Gastroesophageal sphincter (tissue), 4 donors: Measurements from ENCODE around the gene ATP5F1E. TPM values are rescaled to one million over a fixed set of nuclear protein-coding genes. Genes with fewer than 3 reads are reported as not detected.
"Not testable (repeated sequence)": the region's sequence is repeated elsewhere in the genome, so short reads cannot be mapped to it uniquely, and the experiment has no call there.

Source experiments
- ATAC-seq: fragments of 150-250 bp; one replicate; pipeline ENCODE4 v1.9.1; 2016; ENCODE audit warnings: mild to moderate bottlenecking, moderate library complexity
- H3K27ac ChIP-seq, 4 donors: fragments of 200-600 bp; sonication (generic) in 3 of 4; 1 replicate in 3 of 4; 2 replicates in 1 of 4; pipeline ENCODE4 v1.5.1; 2016 to 2019
- H3K27me3 ChIP-seq: fragments of 200-600 bp; sonication (generic); one replicate; pipeline ENCODE4 v1.5.1; 2019
- H3K36me3 ChIP-seq, 2 donors: fragments of 200-600 bp; sonication (generic); one replicate each; pipeline ENCODE4 v1.5.1; 2019; ENCODE audit warnings: control low read depth in 1 of 2
- H3K4me1 ChIP-seq, 3 donors: fragments of 200-600 bp; sonication (generic); 1 replicate in 2 of 3; 2 replicates in 1 of 3; pipeline ENCODE4 v1.5.1; 2016 to 2019; ENCODE audit warnings: control low read depth in 2 of 3
- H3K4me3 ChIP-seq, 2 donors: fragments of 200-600 bp; sonication (generic); one replicate each; pipeline ENCODE4 v1.5.1; 2019; ENCODE audit warnings: mild to moderate bottlenecking in 1 of 2, moderate library complexity in 1 of 2
- H3K9me3 ChIP-seq, 3 donors: fragments of 200-600 bp; sonication (generic); one replicate each; pipeline ENCODE4 v1.5.1; 2017 to 2019; ENCODE audit warnings: control low read depth in 2 of 3
- CTCF ChIP-seq, 4 experiments: fragments of 200-600 bp in 2 of 4; fragments of 450-650 bp in 2 of 4; sonication (generic) in 1 of 4; IDR thresholded peaks; one replicate each; pipeline ENCODE4 v1.5.1; 2017 to 2019; ENCODE audit warnings: antibody characterized with exemption in 4 of 4, mild to moderate bottlenecking in 2 of 4, moderate library complexity in 2 of 4
- EP300 ChIP-seq: sonication (generic); formaldehyde crosslinking; IDR thresholded peaks from one replicate; pipeline ENCODE4 v1.6.1; 2017; ENCODE audit warnings: antibody characterized with exemption, mild to moderate bottlenecking
- POLR2A ChIP-seq, 2 donors: fragments of 450-650 bp; IDR thresholded peaks; one replicate each; pipeline ENCODE4 v1.6.1; 2017; ENCODE audit warnings: antibody characterized with exemption in 2 of 2, mild to moderate bottlenecking in 2 of 2, moderate library complexity in 1 of 2
- POLR2AphosphoS5 ChIP-seq: sonication (generic); formaldehyde crosslinking; IDR thresholded peaks from one replicate; pipeline ENCODE4 v1.6.1; 2017; ENCODE audit warnings: antibody characterized with exemption
- WGBS, 2 donors: methylation state at CpG; one replicate each; pipeline ENCODE4 v1.1.5; 2018; ENCODE audit warnings: low coverage in 1 of 2; 5-methylcytosine and 5-hydroxymethylcytosine counted together
- total RNA-seq, 4 donors: library from RNA; depleted of rRNA; stranded (reverse); fragments of >200 nt; gene quantifications; one replicate each; pipeline ENCODE4 v1.1.0, GENCODE V29; 2016

The ATP5F1E gene
- total RNA-seq, 4 donors from 2014 or later = 23.1 to 40.6 (median 35.4) TPM

DNA sequence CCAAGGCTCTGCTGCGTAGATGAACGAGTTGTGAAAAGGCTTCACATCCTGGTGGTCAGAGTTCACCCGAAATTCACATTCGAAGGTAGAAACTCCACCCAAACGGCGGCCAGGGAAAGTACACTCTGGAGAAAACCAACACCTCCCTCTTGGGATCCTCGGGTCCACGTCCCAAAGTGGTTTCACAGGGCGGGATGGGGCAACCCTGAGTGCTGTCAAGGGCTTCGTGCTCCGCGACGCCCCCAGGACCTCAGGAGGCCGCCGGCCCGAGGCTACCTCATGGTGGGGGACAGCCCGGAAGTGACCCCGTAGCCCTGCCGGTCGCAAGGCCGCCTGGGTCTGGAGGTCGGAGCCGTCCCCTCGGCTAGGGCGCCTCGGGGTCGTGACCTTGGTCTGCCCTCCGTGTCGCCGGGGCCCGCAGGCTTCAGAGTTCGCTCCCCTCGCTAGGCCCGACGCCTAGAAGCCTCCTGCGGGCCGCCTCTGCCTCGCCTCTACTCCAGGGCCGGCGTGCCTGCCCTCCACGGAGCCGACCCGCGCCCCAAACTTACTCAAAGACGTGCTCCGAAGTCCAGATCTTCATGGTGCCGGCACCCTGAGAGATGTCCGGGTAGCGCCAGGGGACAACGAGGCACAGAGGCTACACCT is 10.1 kb upstream of the ATP5F1E start, which contains the start of gene PRELID3B:
PRELID3B (minus strand) TSS at position 636 of the 645 bp plus-strand sequence; CDS start at position 580, 56 bp downstream.
- WGBS, 2 donors = 12% methylated on average over 6 of the region's 50 CpGs; no CpG with 5 or more reads in 1 of the 2 donors
- Histone ChIP-seq H3K9me3 (no peaks in the 10 kb centered on the region), H3K27ac (peak within 1 kb of the TSS; percentile 12 to 89 (median 84)), H3K4me1 (peaks cover 0 to 39% (median 23%) of the 10 kb centered on the region in 3 donors), H3K4me3 (peak within 1 kb of the TSS; percentile 73 to 94), H3K36me3 (peaks cover 0 to 11% of the 10 kb centered on the region in 2 donors), H3K27me3 (no peaks in the 10 kb centered on the region)
- TF ChIP-seq EP300 (no peak), POLR2A (IDR thresholded peaks at IDR 0.05) (peak; percentile 53 to 57)
- peak; percentile 29 for ATAC-seq

- Histone ChIP-seq H3K4me3 (peak overlapping the region in 1 of 2 donors; percentile 94), H3K36me3 (peaks cover 0 to 19% of the 10 kb centered on the region in 2 donors), H3K27ac (peak overlapping the region in 2 of 4 donors; percentile 83 to 86), H3K4me1 (peaks cover 0 to 39% (median 23%) of the 10 kb centered on the region in 3 donors)
- 77 to 84% methylated on average over 3 to 12 of the region's 16 CpGs for whole genome bisulfite sequencing, 2 donors
- H3K9me3 ChIP-seq, ATAC-seq, H3K27me3 ChIP-seq: not testable (repeated sequence)
Measured at GRCh38 chr20:59041487-59041886, 9.4 kb upstream of the ATP5F1E start.

- ATAC-seq = no peak
- TF ChIP-seq EP300 (no peak), POLR2A (IDR thresholded peaks at IDR 0.05) (no peak), POLR2AphosphoS5 (no peak), CTCF (IDR thresholded peaks at IDR 0.05) (no peak)
- WGBS, 2 donors = 80% methylated on average over 2 to 5 of the region's 5 CpGs
- Histone ChIP-seq H3K4me3 (no peak overlapping the region), H3K4me1 (peaks cover 0 to 39% (median 23%) of the 10 kb centered on the region in 3 donors), H3K27me3 (no peaks in the 10 kb centered on the region), H3K9me3 (no peaks in the 10 kb centered on the region), H3K36me3 (peaks cover 0 to 27% of the 10 kb centered on the region in 2 donors), H3K27ac (no peak overlapping the region)
Measured at GRCh38 chr20:59040667-59041066, 8.5 kb upstream of the ATP5F1E start.

DNA sequence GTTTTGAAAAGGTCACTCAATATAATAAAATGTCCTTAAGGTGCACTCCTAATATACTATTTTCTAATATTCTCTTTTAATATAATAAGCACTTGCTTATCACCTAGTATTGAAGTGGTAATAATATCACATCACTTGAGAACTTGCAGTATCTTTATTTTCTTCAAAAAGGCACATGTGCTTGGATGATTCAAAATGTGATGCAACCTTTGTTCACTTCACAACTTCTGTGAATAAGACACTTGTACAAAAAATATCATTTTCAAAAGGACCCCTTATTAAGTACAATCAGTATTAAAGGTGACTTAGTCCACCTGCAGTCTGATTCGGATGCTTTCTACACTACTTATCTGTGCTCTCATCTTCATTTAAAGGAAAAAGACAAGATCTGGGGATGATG is 7.1 kb upstream of the ATP5F1E start:
- H3K36me3 ChIP-seq = peaks cover 4 to 41% of the 10 kb centered on the region in 2 donors
- no peak overlapping the region for H3K4me3 ChIP-seq
- no peak for ATAC-seq
- no peaks in the 10 kb centered on the region for H3K27me3 ChIP-seq
- no peaks in the 10 kb centered on the region for H3K9me3 ChIP-seq
- peaks cover 0 to 39% (median 23%) of the 10 kb centered on the region in 3 donors for H3K4me1 ChIP-seq
- WGBS, 2 donors = 59 to 89% methylated on average over 1 of the region's 1 CpG
- H3K27ac ChIP-seq = no peak overlapping the region
- TF ChIP-seq POLR2AphosphoS5 (no peak), EP300 (no peak), CTCF (IDR thresholded peaks at IDR 0.05) (no peak), POLR2A (IDR thresholded peaks at IDR 0.05) (no peak)

GRCh38 chr20:59037386-59037785 is 5.3 kb upstream of the ATP5F1E start:
- Histone ChIP-seq H3K4me3 (no peak overlapping the region), H3K36me3 (peaks cover 4 to 47% of the 10 kb centered on the region in 2 donors), H3K9me3 (no peaks in the 10 kb centered on the region), H3K27ac (no peak overlapping the region), H3K4me1 (peaks cover 0 to 38% (median 20%) of the 10 kb centered on the region in 3 donors), H3K27me3 (no peaks in the 10 kb centered on the region)
- 89 to 94% methylated on average over 9 to 11 of the region's 12 CpGs for WGBS, 2 donors
- TF ChIP-seq POLR2AphosphoS5 (no peak), EP300 (no peak), CTCF (IDR thresholded peaks at IDR 0.05) (no peak), POLR2A (IDR thresholded peaks at IDR 0.05) (no peak)
- no peak for ATAC-seq

- WGBS, 2 donors = 100% methylated on average over 2 to 3 of the region's 3 CpGs
- TF ChIP-seq CTCF (IDR thresholded peaks at IDR 0.05) (no peak), POLR2AphosphoS5 (no peak), EP300 (no peak), POLR2A (IDR thresholded peaks at IDR 0.05) (no peak)
- Histone ChIP-seq H3K27ac (no peak overlapping the region), H3K36me3 (peaks cover 4 to 47% of the 10 kb centered on the region in 2 donors), H3K9me3 (no peaks in the 10 kb centered on the region), H3K4me3 (no peak overlapping the region), H3K27me3 (no peaks in the 10 kb centered on the region), H3K4me1 (peaks cover 6 to 33% (median 14%) of the 10 kb centered on the region in 3 donors)
- no peak for ATAC-seq
Measured at GRCh38 chr20:59035381-59035780, 3.2 kb upstream of the ATP5F1E start.
